ENCODE measurements around the gene EDA. TPM values are rescaled to one million over a fixed set of nuclear protein-coding genes. Genes with fewer than 3 reads are reported as not detected.
"Not testable (repeated sequence)": the region's sequence is repeated elsewhere in the genome, so short reads cannot be mapped to it uniquely, and the experiment has no call there.

The EDA gene
- total RNA-seq, 2 donors from 2014 or later = 8.1 to 10.1 TPM

DNA sequence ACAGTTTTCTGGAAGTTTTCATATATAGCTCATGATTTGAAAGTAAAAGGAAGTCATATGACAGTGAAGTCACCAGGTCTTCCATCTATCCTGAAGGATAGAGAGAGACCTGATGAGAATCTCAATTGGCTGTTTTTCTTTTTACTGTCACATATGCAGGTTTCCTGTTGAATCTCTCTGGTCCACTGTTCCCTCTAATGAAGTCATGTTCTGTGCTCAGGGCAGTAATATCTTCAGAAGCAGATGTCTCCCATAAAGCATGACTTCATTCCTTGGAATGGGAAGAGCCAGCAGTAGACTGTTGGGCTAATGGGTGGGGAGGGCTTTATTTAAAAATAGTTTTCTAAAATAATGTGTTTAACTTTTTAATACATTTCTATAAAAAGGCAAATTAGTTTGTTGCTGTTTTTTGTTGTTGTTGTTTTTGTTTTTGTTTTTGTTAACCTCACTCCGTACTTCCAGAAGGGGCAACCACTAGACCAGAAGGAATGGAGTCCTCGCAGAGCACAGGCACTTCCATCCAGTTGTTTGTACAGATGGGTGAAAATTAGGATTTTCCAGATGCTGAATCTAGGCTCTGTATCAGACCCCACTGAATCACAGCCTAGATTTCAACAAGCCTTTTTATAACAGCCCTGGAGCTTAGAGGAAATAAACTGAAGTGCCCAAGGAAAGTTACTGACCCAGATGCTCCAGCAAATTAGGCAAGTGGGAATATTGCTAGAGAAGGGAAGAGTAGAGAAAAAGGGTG lies 379.6 kb downstream of the EDA start:
- intact Hi-C loops (cut with DNase I) = no loop called here
- Histone ChIP-seq H3K4me3 (no peak overlapping the region), H3K4me1 (replicated peaks) (no peaks in the 10 kb centered on the region), H3K27me3 (replicated peaks; ENCODE audit: insufficient read depth) (no peaks in the 10 kb centered on the region), H3K9me3 (no peaks in the 10 kb centered on the region), H3K27ac (no peak overlapping the region), H3K36me3 (no peaks in the 10 kb centered on the region)
- DNase-seq (ENCODE audit: low spot score) = no peak
- TF ChIP-seq POLR2A (IDR thresholded peaks at IDR 0.05) (no peak), POLR2AphosphoS5 (IDR thresholded peaks at IDR 0.05) (no peak)
- TF ChIP-seq, protein P1, sequence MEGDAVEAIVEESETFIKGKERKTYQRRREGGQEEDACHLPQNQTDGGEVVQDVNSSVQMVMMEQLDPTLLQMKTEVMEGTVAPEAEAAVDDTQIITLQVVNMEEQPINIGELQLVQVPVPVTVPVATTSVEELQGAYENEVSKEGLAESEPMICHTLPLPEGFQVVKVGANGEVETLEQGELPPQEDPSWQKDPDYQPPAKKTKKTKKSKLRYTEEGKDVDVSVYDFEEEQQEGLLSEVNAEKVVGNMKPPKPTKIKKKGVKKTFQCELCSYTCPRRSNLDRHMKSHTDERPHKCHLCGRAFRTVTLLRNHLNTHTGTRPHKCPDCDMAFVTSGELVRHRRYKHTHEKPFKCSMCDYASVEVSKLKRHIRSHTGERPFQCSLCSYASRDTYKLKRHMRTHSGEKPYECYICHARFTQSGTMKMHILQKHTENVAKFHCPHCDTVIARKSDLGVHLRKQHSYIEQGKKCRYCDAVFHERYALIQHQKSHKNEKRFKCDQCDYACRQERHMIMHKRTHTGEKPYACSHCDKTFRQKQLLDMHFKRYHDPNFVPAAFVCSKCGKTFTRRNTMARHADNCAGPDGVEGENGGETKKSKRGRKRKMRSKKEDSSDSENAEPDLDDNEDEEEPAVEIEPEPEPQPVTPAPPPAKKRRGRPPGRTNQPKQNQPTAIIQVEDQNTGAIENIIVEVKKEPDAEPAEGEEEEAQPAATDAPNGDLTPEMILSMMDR (IDR thresholded peaks at IDR 0.05) = no peak
- 89% methylated on average over 2 of the region's 2 CpGs for WGBS

DNA sequence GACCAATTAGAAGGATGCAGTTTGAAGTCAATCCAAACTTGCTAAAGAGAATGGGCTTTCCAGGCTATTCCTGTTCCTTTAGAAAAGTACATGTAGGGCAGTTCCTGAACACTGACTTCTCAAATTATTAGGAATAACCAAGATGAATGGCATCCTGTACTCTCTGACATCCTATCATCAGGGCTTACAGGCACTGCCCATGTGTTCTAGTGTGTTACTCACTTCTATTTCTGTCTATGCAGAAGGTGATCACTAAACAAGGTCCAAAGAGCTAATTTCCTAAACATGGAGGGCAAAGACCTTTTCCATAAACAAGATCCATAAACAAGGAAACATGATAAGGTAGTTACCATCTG lies 380.2 kb downstream of the EDA start:
- H3K9me3 ChIP-seq = no peaks in the 10 kb centered on the region
- no peak overlapping the region for H3K27ac ChIP-seq
- intact Hi-C loops (cut with DNase I) = no loop called here
- no peaks in the 10 kb centered on the region for H3K36me3 ChIP-seq
- H3K27me3 ChIP-seq (replicated peaks; ENCODE audit: insufficient read depth) = no peaks in the 10 kb centered on the region
- TF ChIP-seq, protein P1 (IDR thresholded peaks at IDR 0.05) = no peak
- TF ChIP-seq POLR2AphosphoS5 (IDR thresholded peaks at IDR 0.05) = no peak
- no peak for TF ChIP-seq POLR2A (IDR thresholded peaks at IDR 0.05)
- DNase-seq (ENCODE audit: low spot score) = no peak
- no peaks in the 10 kb centered on the region for H3K4me1 ChIP-seq (replicated peaks)
- no peak overlapping the region for H3K4me3 ChIP-seq

DNA sequence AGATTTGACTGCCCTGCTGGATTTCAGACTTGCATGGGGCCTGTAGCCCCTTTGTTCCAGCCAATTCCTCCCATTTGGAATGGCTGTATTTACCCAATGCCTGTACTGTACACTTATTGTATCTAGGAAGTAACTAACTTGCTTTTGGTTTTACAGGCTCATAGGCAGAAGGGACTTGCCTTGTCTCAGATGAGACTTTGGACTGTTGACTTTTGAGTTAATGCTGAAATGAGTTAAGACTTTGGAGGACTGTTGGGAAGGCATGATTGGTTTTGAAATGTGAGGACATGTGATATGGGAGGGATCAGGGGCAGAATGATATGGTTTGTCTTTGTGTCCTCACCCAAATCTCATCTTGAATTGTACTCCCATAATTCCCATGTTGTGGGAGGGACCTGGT lies 382.4 kb downstream of the EDA start:
- H3K27me3 ChIP-seq (replicated peaks; ENCODE audit: insufficient read depth); H3K36me3 ChIP-seq; H3K4me1 ChIP-seq (replicated peaks); intact Hi-C loops (cut with DNase I); H3K27ac ChIP-seq; H3K9me3 ChIP-seq; DNase-seq (ENCODE audit: low spot score); H3K4me3 ChIP-seq: not testable (repeated sequence)

DNA sequence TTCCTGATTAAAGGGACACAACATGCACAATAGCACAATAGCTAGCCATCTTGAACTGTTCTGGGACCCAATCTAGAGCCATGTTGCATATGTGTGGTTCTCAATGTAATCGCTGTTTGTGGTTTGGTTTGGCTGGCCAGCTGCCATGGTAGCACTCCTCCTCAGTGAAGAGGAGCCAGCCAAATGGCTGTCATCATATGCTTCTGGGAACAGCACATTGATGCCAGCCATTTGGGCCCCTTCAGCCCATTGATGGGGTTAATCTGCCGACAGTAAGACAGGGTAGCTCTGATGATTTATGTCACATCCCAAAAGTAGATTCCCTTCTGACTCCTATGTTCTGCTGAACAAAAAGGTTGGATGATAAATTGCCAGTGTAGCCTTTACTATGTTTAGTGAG lies 385.4 kb downstream of the EDA start:
- no peaks in the 10 kb centered on the region for H3K4me1 ChIP-seq (replicated peaks)
- 89% methylated on average over 2 of the region's 2 CpGs for WGBS
- no peaks in the 10 kb centered on the region for H3K36me3 ChIP-seq
- no peaks in the 10 kb centered on the region for H3K27me3 ChIP-seq (replicated peaks; ENCODE audit: insufficient read depth)
- H3K9me3 ChIP-seq = no peaks in the 10 kb centered on the region
- H3K27ac ChIP-seq = no peak overlapping the region
- TF ChIP-seq POLR2A (IDR thresholded peaks at IDR 0.05) (no peak), POLR2AphosphoS5 (IDR thresholded peaks at IDR 0.05) (no peak)
- TF ChIP-seq, protein P1 (IDR thresholded peaks at IDR 0.05) = no peak
- no peak for DNase-seq (ENCODE audit: low spot score)
- intact Hi-C loops (cut with DNase I) = no loop called here
- no peak overlapping the region for H3K4me3 ChIP-seq

DNA sequence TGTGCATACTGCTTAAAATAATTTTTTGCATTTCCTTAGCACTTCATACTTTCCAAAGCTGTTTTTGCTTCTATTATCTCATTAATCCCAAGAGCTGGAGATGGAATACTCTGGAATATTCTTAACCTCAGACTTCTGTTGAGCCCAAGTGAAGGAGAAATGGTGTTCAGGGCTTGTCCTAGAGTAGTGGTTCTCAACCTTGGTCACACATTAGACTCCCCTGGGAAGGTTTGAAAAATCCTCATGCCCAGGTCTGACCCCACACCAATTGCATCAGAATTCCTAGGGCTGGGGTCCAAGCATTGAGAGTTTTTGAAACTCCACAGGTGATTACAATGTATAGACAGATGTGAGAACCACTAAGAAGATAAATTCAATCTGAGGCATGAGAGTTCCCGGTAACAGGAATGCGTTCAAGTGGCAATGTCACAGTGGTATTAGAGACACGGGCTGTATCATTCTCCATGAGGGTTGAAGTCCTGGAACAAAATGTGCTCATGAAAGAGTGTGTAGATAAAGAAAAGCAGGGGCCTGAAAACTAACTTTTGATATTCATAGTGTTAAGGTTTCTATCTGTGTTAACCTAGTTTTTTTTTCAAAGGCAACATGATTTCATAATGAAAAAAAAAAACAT lies 385.9 kb downstream of the EDA start:
- no peaks in the 10 kb centered on the region for H3K9me3 ChIP-seq
- H3K4me3 ChIP-seq = no peak overlapping the region
- intact Hi-C loops (cut with DNase I) = no loop called here
- 85% methylated on average over 3 of the region's 3 CpGs for WGBS
- no peaks in the 10 kb centered on the region for H3K4me1 ChIP-seq (replicated peaks)
- no peaks in the 10 kb centered on the region for H3K36me3 ChIP-seq
- no peaks in the 10 kb centered on the region for H3K27me3 ChIP-seq (replicated peaks; ENCODE audit: insufficient read depth)
- H3K27ac ChIP-seq = no peak overlapping the region
- no peak for DNase-seq (ENCODE audit: low spot score)
- TF ChIP-seq, protein P1 (IDR thresholded peaks at IDR 0.05) = no peak
- TF ChIP-seq POLR2A (IDR thresholded peaks at IDR 0.05) (no peak), POLR2AphosphoS5 (IDR thresholded peaks at IDR 0.05) (no peak)
